Endodermal cell (in vitro differentiated cells): ENCODE results near the gene PCSK2. TPM values are rescaled to one million over a fixed set of nuclear protein-coding genes. Genes with fewer than 3 reads are reported as not detected.

Experiments
- DNase-seq: peaks from one replicate; pipeline ENCODE4 v3.0.0-alpha.2; 2017
- H3K27ac ChIP-seq: 2 replicates; pipeline ENCODE4 v1.5.1; 2013; ENCODE audit warnings: mild to moderate bottlenecking, low read depth, low read length, moderate library complexity
- H3K27me3 ChIP-seq: 2 replicates; pipeline ENCODE4 v1.6.1; 2013; ENCODE audit warnings: mild to moderate bottlenecking, low read length, moderate library complexity; ENCODE audit not compliant: insufficient read depth, control insufficient read depth, poor library complexity, severe bottlenecking
- H3K36me3 ChIP-seq: 2 replicates; pipeline ENCODE4 v1.7.0; 2013; ENCODE audit warnings: mild to moderate bottlenecking, low read length, moderate library complexity; ENCODE audit not compliant: control insufficient read depth, insufficient read depth
- H3K4me1 ChIP-seq: one replicate; pipeline ENCODE4 v1.7.0; 2013; ENCODE audit warnings: low read length; ENCODE audit not compliant: control insufficient read depth, insufficient read depth
- H3K4me3 ChIP-seq: 2 replicates; pipeline ENCODE4 v1.5.1; 2013; ENCODE audit warnings: mild to moderate bottlenecking, low read length, moderate library complexity
- H3K9ac ChIP-seq: 2 replicates; pipeline ENCODE4 v1.6.1; 2013; ENCODE audit warnings: mild to moderate bottlenecking, low read length, moderate library complexity; ENCODE audit not compliant: poor library complexity, severe bottlenecking; ENCODE audit errors: extremely low read depth
- H3K9me3 ChIP-seq: 2 replicates; pipeline ENCODE4 v1.6.1; 2013; ENCODE audit warnings: mild to moderate bottlenecking, low read length, moderate library complexity; ENCODE audit not compliant: control insufficient read depth
- H3K27ac Mint-ChIP-seq: 2 replicates; pipeline ENCODE4 v1.8.0; 2020; ENCODE audit warnings: mixed read lengths
- H3K27me3 Mint-ChIP-seq: 2 replicates; pipeline ENCODE4 v1.8.0; 2021; ENCODE audit warnings: mild to moderate bottlenecking, mixed read lengths; ENCODE audit not compliant: insufficient read depth
- H3K36me3 Mint-ChIP-seq: 2 replicates; pipeline ENCODE4 v1.8.0; 2020; ENCODE audit warnings: low read depth, mixed read lengths
- H3K4me1 Mint-ChIP-seq: 2 replicates; pipeline ENCODE4 v1.8.0; 2020; ENCODE audit warnings: mixed read lengths
- H3K4me3 Mint-ChIP-seq: 2 replicates; pipeline ENCODE4 v1.8.0; 2020; ENCODE audit warnings: mild to moderate bottlenecking, moderate library complexity, mixed read lengths
- H3K9me3 Mint-ChIP-seq: 2 replicates; pipeline ENCODE4 v1.8.0; 2020; ENCODE audit warnings: mild to moderate bottlenecking, mixed read lengths
- WGBS, 2 experiments: methylation state at CpG; one replicate each; pipeline versions ENCODE4 v1.1.5 to v1.1.7; 2013; ENCODE audit warnings: missing lambda C conversion rate in 2 of 2, mixed read lengths in 1 of 2; ENCODE audit not compliant: insufficient coverage in 1 of 2, insufficient read length in 1 of 2; 5-methylcytosine and 5-hydroxymethylcytosine counted together
- total RNA-seq, 2 donors: library from RNA; stranded (reverse); fragmentation: NEBNext Ultra II Directional in 1 of 2; extraction: Animal tissue kit (Norgen Biotek cat#: 25700) in 1 of 2; gene quantifications; 2 replicates in 1 of 2; 3 replicates in 1 of 2; pipeline ENCODE4 v1.2.1, GENCODE V29; 2021
- TF ChIP-seq, protein P1 (sequence below): fragments of 200-600 bp; sonication (generic); conservative IDR thresholded peaks from 2 replicates; pipeline ENCODE4 v1.5.0; 2021; ENCODE audit warnings: antibody characterized with exemption, mild to moderate bottlenecking

The PCSK2 gene
- total RNA-seq, 2 donors from 2014 or later, result 3.0 to 4.8 TPM

DNA sequence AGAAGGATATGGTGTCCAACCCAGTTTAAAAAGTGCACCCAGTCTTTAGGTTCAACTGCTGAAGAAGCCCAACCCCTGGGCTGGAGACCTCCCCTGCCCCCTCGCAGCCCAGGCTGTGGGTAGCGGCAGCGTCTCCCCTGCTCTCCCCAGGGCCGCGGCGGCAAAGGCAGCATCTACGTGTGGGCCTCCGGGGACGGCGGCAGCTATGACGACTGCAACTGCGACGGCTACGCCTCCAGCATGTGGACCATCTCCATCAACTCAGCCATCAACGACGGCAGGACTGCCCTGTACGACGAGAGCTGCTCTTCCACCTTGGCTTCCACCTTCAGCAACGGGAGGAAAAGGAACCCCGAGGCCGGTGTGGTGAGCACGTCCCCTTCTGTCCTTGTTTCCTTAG is 226.8 kb downstream of the PCSK2 start:
- Histone ChIP-seq H3K4me1 (peaks cover 5% of the 10 kb centered on the region), H3K27ac (no peak overlapping the region), H3K4me3 (no peak overlapping the region), H3K27me3 (no peaks in the 10 kb centered on the region), H3K9me3 (peaks cover 12% of the 10 kb centered on the region), H3K36me3 (no peaks in the 10 kb centered on the region), H3K9ac (no peak overlapping the region)
- WGBS, 2 experiments, result 93 to 96% methylated on average over 21 to 22 of the region's 22 CpGs
- H3K4me1 Mint-ChIP-seq, result peaks cover 14% of the 10 kb centered on the region
- no peaks in the 10 kb centered on the region for H3K27me3 Mint-ChIP-seq
- no peak overlapping the region for H3K4me3 Mint-ChIP-seq
- H3K9me3 Mint-ChIP-seq, result peaks cover 14% of the 10 kb centered on the region
- no peak for DNase-seq
- TF ChIP-seq, protein P1, sequence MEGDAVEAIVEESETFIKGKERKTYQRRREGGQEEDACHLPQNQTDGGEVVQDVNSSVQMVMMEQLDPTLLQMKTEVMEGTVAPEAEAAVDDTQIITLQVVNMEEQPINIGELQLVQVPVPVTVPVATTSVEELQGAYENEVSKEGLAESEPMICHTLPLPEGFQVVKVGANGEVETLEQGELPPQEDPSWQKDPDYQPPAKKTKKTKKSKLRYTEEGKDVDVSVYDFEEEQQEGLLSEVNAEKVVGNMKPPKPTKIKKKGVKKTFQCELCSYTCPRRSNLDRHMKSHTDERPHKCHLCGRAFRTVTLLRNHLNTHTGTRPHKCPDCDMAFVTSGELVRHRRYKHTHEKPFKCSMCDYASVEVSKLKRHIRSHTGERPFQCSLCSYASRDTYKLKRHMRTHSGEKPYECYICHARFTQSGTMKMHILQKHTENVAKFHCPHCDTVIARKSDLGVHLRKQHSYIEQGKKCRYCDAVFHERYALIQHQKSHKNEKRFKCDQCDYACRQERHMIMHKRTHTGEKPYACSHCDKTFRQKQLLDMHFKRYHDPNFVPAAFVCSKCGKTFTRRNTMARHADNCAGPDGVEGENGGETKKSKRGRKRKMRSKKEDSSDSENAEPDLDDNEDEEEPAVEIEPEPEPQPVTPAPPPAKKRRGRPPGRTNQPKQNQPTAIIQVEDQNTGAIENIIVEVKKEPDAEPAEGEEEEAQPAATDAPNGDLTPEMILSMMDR, result no peak
- H3K36me3 Mint-ChIP-seq, result no peaks in the 10 kb centered on the region
- no peak overlapping the region for H3K27ac Mint-ChIP-seq

DNA sequence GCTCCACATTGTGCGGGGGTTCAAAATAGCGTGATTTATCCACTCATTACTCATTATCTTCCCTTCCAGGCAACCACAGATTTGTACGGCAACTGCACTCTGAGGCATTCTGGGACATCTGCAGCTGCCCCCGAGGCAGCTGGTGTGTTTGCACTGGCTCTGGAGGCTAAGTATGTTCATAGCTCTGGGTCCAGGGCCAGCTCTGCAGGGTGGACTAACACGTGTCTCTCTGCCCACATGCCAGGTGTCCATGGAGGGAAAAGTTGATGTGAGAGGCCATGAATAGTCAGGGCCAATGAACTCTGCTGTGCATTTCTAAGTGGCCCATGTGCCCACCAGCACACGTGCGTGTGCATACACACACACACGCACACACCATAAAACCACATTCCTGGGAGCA is 229.4 kb downstream of the PCSK2 start:
- H3K36me3 Mint-ChIP-seq, result no peaks in the 10 kb centered on the region
- no peak overlapping the region for H3K4me3 Mint-ChIP-seq
- H3K9ac ChIP-seq, result no peak overlapping the region
- peaks cover 18% of the 10 kb centered on the region for H3K4me1 Mint-ChIP-seq
- H3K36me3 ChIP-seq, result no peaks in the 10 kb centered on the region
- H3K4me3 ChIP-seq, result no peak overlapping the region
- no peak overlapping the region for H3K27ac Mint-ChIP-seq
- H3K27me3 Mint-ChIP-seq, result no peaks in the 10 kb centered on the region
- H3K27me3 ChIP-seq, result no peaks in the 10 kb centered on the region
- DNase-seq, result no peak
- H3K9me3 Mint-ChIP-seq, result peaks cover 4% of the 10 kb centered on the region
- WGBS, 2 experiments, result 93 to 94% methylated on average over 5 to 8 of the region's 8 CpGs
- H3K4me1 ChIP-seq, result peaks cover 5% of the 10 kb centered on the region
- TF ChIP-seq, protein P1, result no peak
- H3K9me3 ChIP-seq, result peaks cover 2% of the 10 kb centered on the region
- H3K27ac ChIP-seq, result no peak overlapping the region

DNA sequence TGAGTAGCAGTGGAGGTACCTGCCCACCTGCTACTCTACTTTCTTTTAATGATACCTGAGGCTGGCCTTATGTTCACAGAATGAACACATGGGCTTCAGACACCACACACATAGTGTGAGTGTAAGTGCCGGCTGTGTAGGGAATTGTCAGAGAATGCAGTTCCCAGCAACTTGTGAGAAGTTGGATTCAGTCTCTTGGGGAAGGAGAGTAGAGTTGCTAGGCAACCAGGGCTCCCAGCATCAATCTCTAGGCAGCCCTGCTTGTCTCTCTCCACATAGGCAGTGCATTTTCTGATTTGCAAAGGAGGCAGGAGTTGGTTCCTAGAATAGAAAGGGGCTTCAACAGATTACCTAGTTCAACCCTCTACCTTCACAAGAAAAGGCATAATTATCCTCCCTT is 230.2 kb downstream of the PCSK2 start:
- TF ChIP-seq, protein P1, result no peak
- no peak overlapping the region for H3K27ac ChIP-seq
- H3K27ac Mint-ChIP-seq, result no peak overlapping the region
- 87% methylated on average over 1 of the region's 1 CpG; no CpG with 5 or more reads in 1 of the 2 experiments for WGBS, 2 experiments
- no peak overlapping the region for H3K4me3 Mint-ChIP-seq
- no peak overlapping the region for H3K4me3 ChIP-seq
- H3K27me3 Mint-ChIP-seq, result no peaks in the 10 kb centered on the region
- H3K4me1 ChIP-seq, result peaks cover 5% of the 10 kb centered on the region
- H3K9me3 Mint-ChIP-seq, result no peaks in the 10 kb centered on the region
- no peak for DNase-seq
- H3K9ac ChIP-seq, result no peak overlapping the region
- H3K9me3 ChIP-seq, result no peaks in the 10 kb centered on the region
- no peaks in the 10 kb centered on the region for H3K36me3 Mint-ChIP-seq
- H3K36me3 ChIP-seq, result no peaks in the 10 kb centered on the region
- H3K27me3 ChIP-seq, result no peaks in the 10 kb centered on the region
- peaks cover 21% of the 10 kb centered on the region for H3K4me1 Mint-ChIP-seq
